Testis (tissue), 3 donors: Measurements from ENCODE around the gene MAP7. TPM values are rescaled to one million over a fixed set of nuclear protein-coding genes. Genes with fewer than 3 reads are reported as not detected.

Source experiments
- DNase-seq: peaks from one replicate; pipeline ENCODE4 v3.0.0-alpha.2; 2019
- H3K27ac ChIP-seq, 2 donors: fragments of 200-600 bp; sonication (generic); one replicate each; pipeline ENCODE4 v1.5.1; 2019
- H3K27me3 ChIP-seq: fragments of 200-600 bp; sonication (generic); one replicate; pipeline ENCODE4 v1.5.1; 2019
- H3K36me3 ChIP-seq: fragments of 200-600 bp; sonication (generic); one replicate; pipeline ENCODE4 v1.5.1; 2017; ENCODE audit warnings: low read depth; ENCODE audit errors: missing control alignments
- H3K4me1 ChIP-seq: fragments of 200-600 bp; sonication (generic); one replicate; pipeline ENCODE4 v1.5.1; 2019
- H3K4me3 ChIP-seq, 2 donors: fragments of 200-600 bp; sonication (generic); one replicate each; pipeline ENCODE4 v1.5.1; 2017 to 2019
- H3K9me3 ChIP-seq: fragments of 200-600 bp; sonication (generic); one replicate; pipeline ENCODE4 v1.5.1; 2017
- CTCF ChIP-seq, 3 experiments: fragments of 450-650 bp in 2 of 3; fragments of 200-600 bp in 1 of 3; sonication (generic) in 1 of 3; IDR thresholded peaks; one replicate each; pipeline ENCODE4 v1.5.1; 2016 to 2019; ENCODE audit warnings: antibody characterized with exemption in 3 of 3, mild to moderate bottlenecking in 2 of 3, moderate library complexity in 1 of 3
- POLR2A ChIP-seq: fragments of 450-650 bp; IDR thresholded peaks from one replicate; pipeline ENCODE4 v1.6.1; 2017; ENCODE audit warnings: antibody characterized with exemption, mild to moderate bottlenecking, moderate library complexity
- WGBS, 2 donors: methylation state at CpG; one replicate each; pipeline ENCODE4 v1.1.5; 2018; 5-methylcytosine and 5-hydroxymethylcytosine counted together
- intact Hi-C: fragments of 100-400 bp; cut with DNase I; formaldehyde crosslinking; loops from one replicate; pipeline ENCODE4 v1.15.1; 2023; ENCODE audit warnings: low total_unique reads
- polyA plus RNA-seq: library from polyadenylated mRNA; stranded (reverse); fragments of 350-450 nt; fragmentation: Illumina TruSeq; extraction: RNeasy Lipid Tissue Mini Kit (QIAGEN cat#74804); gene quantifications from one replicate; pipeline ENCODE4 v1.2.3, GENCODE V29; 2014; ENCODE audit warnings: low read depth, low replicate concordance; ENCODE audit not compliant: insufficient read depth
- total RNA-seq, 2 donors: library from RNA; depleted of rRNA; stranded (reverse); fragments of >200 nt; gene quantifications; one replicate each; pipeline ENCODE4 v1.2.3, GENCODE V29; 2016

Gene MAP7
- total and polyA plus RNA-seq, 3 donors from 2014 or later = 38.5 to 61.4 (median 48.7) TPM

- Histone ChIP-seq H3K27me3 (no peaks in the 10 kb centered on the region), H3K27ac (no peak overlapping the region), H3K9me3 (no peaks in the 10 kb centered on the region), H3K4me1 (no peaks in the 10 kb centered on the region), H3K36me3 (no peaks in the 10 kb centered on the region), H3K4me3 (no peak overlapping the region)
- no peak for DNase-seq
- intact Hi-C loops = no loop called here
- no peak for TF ChIP-seq POLR2A
- no peak for TF ChIP-seq CTCF (IDR thresholded peaks at IDR 0.05)
- WGBS, 2 donors = 86 to 92% methylated on average over 4 of the region's 4 CpGs
These were observed 124.4 kb downstream of the MAP7 start for GRCh38 chr6:136425793-136426192.

- WGBS, 2 donors = 88 to 96% methylated on average over 5 of the region's 5 CpGs
- TF ChIP-seq CTCF (IDR thresholded peaks at IDR 0.05) (no peak), POLR2A (no peak)
- intact Hi-C loops = no loop called here
- H3K27me3 ChIP-seq = no peaks in the 10 kb centered on the region
- no peak overlapping the region for H3K27ac ChIP-seq
- H3K4me3 ChIP-seq = no peak overlapping the region
- no peak for DNase-seq
- no peaks in the 10 kb centered on the region for H3K4me1 ChIP-seq
- H3K9me3 ChIP-seq = no peaks in the 10 kb centered on the region
- no peaks in the 10 kb centered on the region for H3K36me3 ChIP-seq
These were observed 125.3 kb downstream of the MAP7 start for GRCh38 chr6:136424901-136425300.

GRCh38 chr6:136424450-136424849 is 125.8 kb downstream of the MAP7 start:
- no peak for TF ChIP-seq POLR2A
- no peak for TF ChIP-seq CTCF (IDR thresholded peaks at IDR 0.05)

GRCh38 chr6:136421537-136422158 is 128.6 kb downstream of the MAP7 start:
- intact Hi-C loops = no loop called here
- TF ChIP-seq POLR2A (no peak), CTCF (IDR thresholded peaks at IDR 0.05) (no peak)
- Histone ChIP-seq H3K4me3 (no peak overlapping the region), H3K27ac (no peak overlapping the region), H3K4me1 (no peaks in the 10 kb centered on the region), H3K36me3 (no peaks in the 10 kb centered on the region), H3K27me3 (no peaks in the 10 kb centered on the region), H3K9me3 (no peaks in the 10 kb centered on the region)
- 74 to 83% methylated on average over 6 of the region's 6 CpGs for WGBS, 2 donors
- no peak for DNase-seq

More at GRCh38 chr6:136424450-136424849, 125.8 kb downstream of the MAP7 start:
- Histone ChIP-seq H3K36me3 (no peaks in the 10 kb centered on the region), H3K4me3 (no peak overlapping the region), H3K27me3 (no peaks in the 10 kb centered on the region), H3K9me3 (no peaks in the 10 kb centered on the region), H3K4me1 (no peaks in the 10 kb centered on the region), H3K27ac (no peak overlapping the region)
- 71 to 78% methylated on average over 3 of the region's 3 CpGs for WGBS, 2 donors
- DNase-seq = no peak
- intact Hi-C loops = no loop called here

- no peaks in the 10 kb centered on the region for H3K27me3 ChIP-seq
These were observed 129.4 kb downstream of the MAP7 start for GRCh38 chr6:136420853-136421252.

More at GRCh38 chr6:136420853-136421252, 129.4 kb downstream of the MAP7 start:
- TF ChIP-seq POLR2A = no peak
- no peak for TF ChIP-seq CTCF (IDR thresholded peaks at IDR 0.05)
- DNase-seq = no peak
- no peak overlapping the region for H3K27ac ChIP-seq
- no peaks in the 10 kb centered on the region for H3K36me3 ChIP-seq
- no peaks in the 10 kb centered on the region for H3K9me3 ChIP-seq
- WGBS, 2 donors = 61 to 74% methylated on average over 3 of the region's 3 CpGs
- intact Hi-C loops = no loop called here
- no peaks in the 10 kb centered on the region for H3K4me1 ChIP-seq
- H3K4me3 ChIP-seq = no peak overlapping the region
